ENCODE data around the gene RHOA.

Gene RHOA

GRCh38 chr3:49316696-49317457 lies 94.9 kb downstream of the RHOA start:
- DNase-seq: peak in 1 of 14 donors; percentile 12

DNA sequence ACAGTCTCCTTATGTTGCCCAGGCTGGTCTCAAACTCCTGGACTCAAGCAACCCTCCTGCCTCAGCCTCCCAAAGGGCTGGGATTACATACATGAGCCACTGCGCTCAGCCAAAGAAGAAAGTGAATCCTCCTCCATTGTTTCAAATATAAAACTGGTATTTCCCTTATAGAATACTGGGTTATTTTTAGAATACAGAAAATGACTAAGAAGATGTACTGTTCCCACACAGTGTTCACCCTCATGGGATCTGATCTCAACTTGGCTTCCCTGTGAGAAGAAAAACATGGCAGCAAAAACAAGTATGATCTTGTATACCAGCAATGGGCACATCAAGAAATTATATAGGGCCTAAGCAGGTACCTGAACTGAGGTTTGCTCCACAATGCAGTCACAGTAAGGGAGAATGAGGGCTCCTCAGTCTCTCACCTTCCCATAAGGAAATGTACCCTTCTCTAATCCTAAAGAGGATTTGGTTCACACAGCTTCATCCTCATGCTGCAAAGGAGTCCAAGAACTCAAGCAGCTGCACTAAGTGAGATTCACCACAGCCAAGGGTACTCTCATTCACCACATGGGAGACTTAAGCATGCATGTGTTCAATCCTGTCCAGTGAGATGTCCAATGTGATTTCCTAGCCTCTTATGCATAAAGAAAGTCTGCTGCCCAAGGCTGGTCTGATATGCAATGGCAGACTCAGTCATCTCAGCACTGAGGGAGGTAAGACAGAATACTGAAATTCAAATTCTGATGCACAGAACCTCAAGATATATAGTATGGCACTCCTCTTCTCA lies 97.7 kb downstream of the RHOA start:
- DNase-seq: no peak

GRCh38 chr3:49311283-49311682 lies 100.5 kb downstream of the RHOA start:
- no peak for DNase-seq

- no peak for DNase-seq
Observed at GRCh38 chr3:49310677-49311076, 101.1 kb downstream of the RHOA start.
